ENCODE data around the gene MAPKAPK2. TPM values are rescaled to one million over a fixed set of nuclear protein-coding genes. Genes with fewer than 3 reads are reported as not detected.
"Not testable (repeated sequence)": the region's sequence is repeated elsewhere in the genome, so short reads cannot be mapped to it uniquely, and the experiment has no call there.

MAPKAPK2 gene
- total RNA-seq, 4 donors from 2014 or later = 115 to 207 (median 140) TPM

GRCh38 chr1:206761159-206761768 is 76.6 kb downstream of the MAPKAPK2 start:
- no peak for ATAC-seq
- TF ChIP-seq POLR2A (IDR thresholded peaks at IDR 0.05) = no peak
- no peak for TF ChIP-seq CTCF (IDR thresholded peaks at IDR 0.05 in 4 of 5, conservative IDR thresholded peaks at IDR 0.05 in 1 of 5)
- in situ Hi-C loops (cut with MboI; ENCODE audit: low sequenced_read_pairs in 4 of 4) (no loop called here), intact Hi-C loops (cut with DNase I; ENCODE audit: low total_unique reads) (no loop called here)
- H3K36me3 ChIP-seq = no peaks in the 10 kb centered on the region
- H3K4me1 ChIP-seq = no peaks in the 10 kb centered on the region
- no peak for DNase-seq
- no peak overlapping the region for H3K27ac ChIP-seq
- H3K27me3 ChIP-seq = no peaks in the 10 kb centered on the region
- H3K4me3 ChIP-seq = no peak overlapping the region
- no peaks in the 10 kb centered on the region for H3K9me3 ChIP-seq

- H3K9me3 ChIP-seq; ATAC-seq; intact Hi-C loops (cut with DNase I; ENCODE audit: low total_unique reads); H3K27ac ChIP-seq; DNase-seq; H3K36me3 ChIP-seq; H3K27me3 ChIP-seq; in situ Hi-C loops (cut with MboI; ENCODE audit: low sequenced_read_pairs in 4 of 4); H3K4me1 ChIP-seq; H3K4me3 ChIP-seq: not testable (repeated sequence)
These were observed 78.1 kb downstream of the MAPKAPK2 start for GRCh38 chr1:206762741-206763364.

- H3K36me3 ChIP-seq; H3K4me3 ChIP-seq; H3K4me1 ChIP-seq; H3K9me3 ChIP-seq; H3K27ac ChIP-seq; ATAC-seq; intact Hi-C loops (cut with DNase I; ENCODE audit: low total_unique reads); DNase-seq; in situ Hi-C loops (cut with MboI; ENCODE audit: low sequenced_read_pairs in 4 of 4); H3K27me3 ChIP-seq: not testable (repeated sequence)
These were observed 81.1 kb downstream of the MAPKAPK2 start for GRCh38 chr1:206765771-206766170.

- intact Hi-C loops (cut with DNase I; ENCODE audit: low total_unique reads) (no loop called here), in situ Hi-C loops (cut with MboI; ENCODE audit: low sequenced_read_pairs in 4 of 4) (no loop called here)
- Histone ChIP-seq H3K4me1 (no peaks in the 10 kb centered on the region), H3K9me3 (no peaks in the 10 kb centered on the region), H3K27me3 (no peaks in the 10 kb centered on the region), H3K27ac (no peak overlapping the region), H3K4me3 (no peak overlapping the region), H3K36me3 (no peaks in the 10 kb centered on the region)
- ATAC-seq (peak in 1 of 2 donors; percentile 33), DNase-seq (peak; percentile 33 to 36)
- TF ChIP-seq POLR2A (IDR thresholded peaks at IDR 0.05) (no peak), CTCF (IDR thresholded peaks at IDR 0.05 in 4 of 5, conservative IDR thresholded peaks at IDR 0.05 in 1 of 5) (no peak)
These were observed 81.6 kb downstream of the MAPKAPK2 start for GRCh38 chr1:206766251-206766856.

- H3K9me3 ChIP-seq = no peaks in the 10 kb centered on the region
- H3K4me1 ChIP-seq = no peaks in the 10 kb centered on the region
- no peaks in the 10 kb centered on the region for H3K27me3 ChIP-seq
- intact Hi-C loops (cut with DNase I; ENCODE audit: low total_unique reads) (no loop called here), in situ Hi-C loops (cut with MboI; ENCODE audit: low sequenced_read_pairs in 4 of 4) (no loop called here)
- ATAC-seq = no peak
- H3K36me3 ChIP-seq = no peaks in the 10 kb centered on the region
- no peak for DNase-seq
- H3K27ac ChIP-seq = no peak overlapping the region
- H3K4me3 ChIP-seq = no peak overlapping the region
- no peak for TF ChIP-seq POLR2A (IDR thresholded peaks at IDR 0.05)
- TF ChIP-seq CTCF (IDR thresholded peaks at IDR 0.05 in 4 of 5, conservative IDR thresholded peaks at IDR 0.05 in 1 of 5) = no peak
These were observed 84.0 kb downstream of the MAPKAPK2 start for GRCh38 chr1:206768472-206769303.
